HTR-8/SVneo (cell line): Measurements from ENCODE around the gene WNT3A.
A peak's percentile ranks its signal among the peaks of the same experiment; 100 is the strongest.

Experiments used
- DNase-seq: peaks from one replicate; pipeline ENCODE4 v3.0.0; 2011; ENCODE audit warnings: low spot score, mixed read lengths; ENCODE audit not compliant: insufficient read length
- FAIRE-seq: peaks from 2 replicates; lab custom pipeline; 2011; peaks lifted over from hg19 to GRCh38; lab: Jason Lieb, UNC

Gene WNT3A

DNA sequence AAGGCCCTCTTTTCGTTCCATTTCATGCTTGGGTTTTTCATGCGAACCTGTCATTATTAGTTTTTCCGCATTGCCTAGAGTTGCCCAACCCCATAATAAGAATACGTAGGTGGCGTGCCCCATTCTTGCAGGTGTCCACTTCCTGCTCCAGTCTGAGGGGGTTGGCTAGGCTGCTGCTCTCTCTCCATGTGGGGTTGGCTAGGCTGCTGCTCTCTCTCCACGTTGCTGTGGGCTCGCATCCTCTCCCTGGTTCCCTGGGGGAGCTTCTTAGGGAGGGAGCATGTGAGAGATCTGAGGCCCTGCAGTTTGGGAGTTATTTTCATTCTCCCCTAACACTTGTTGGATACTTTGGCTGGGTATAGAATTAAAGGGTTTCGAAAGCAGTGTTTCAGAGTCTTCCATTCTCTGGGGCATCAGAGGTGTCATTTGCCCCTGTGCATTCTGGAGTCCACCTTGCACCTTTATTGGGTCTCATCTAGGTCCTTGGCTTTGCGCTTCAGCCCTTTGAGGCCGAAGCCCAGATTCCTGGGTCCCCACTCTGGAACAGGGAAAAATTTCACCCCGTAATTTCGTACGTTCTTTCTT, 87.7 kb downstream of the WNT3A start:
- no peak for FAIRE-seq

DNA sequence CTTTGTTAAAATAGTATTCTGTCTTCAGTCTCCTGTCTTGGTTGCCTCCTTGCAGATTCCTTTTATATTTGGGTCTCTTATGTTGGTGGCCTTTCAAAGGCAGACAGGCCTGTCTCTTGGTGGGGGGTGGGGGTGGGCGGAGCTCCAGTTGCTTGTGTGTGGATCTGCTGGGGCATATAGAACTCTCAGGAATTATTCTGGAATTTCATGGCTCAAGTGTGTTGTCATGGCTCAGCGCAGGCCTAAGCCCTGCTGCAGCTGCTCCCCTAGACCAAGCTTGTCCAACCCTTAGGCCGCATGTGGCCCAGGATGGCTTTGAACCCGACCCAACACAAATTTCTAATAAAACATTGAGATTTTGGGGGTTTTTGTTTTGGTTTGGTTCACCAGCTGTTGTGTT, 88.4 kb downstream of the WNT3A start:
- FAIRE-seq (no peak), DNase-seq (no peak)

More for the DNA sequence above, 87.7 kb downstream of the WNT3A start:
- DNase-seq, result no peak

DNA sequence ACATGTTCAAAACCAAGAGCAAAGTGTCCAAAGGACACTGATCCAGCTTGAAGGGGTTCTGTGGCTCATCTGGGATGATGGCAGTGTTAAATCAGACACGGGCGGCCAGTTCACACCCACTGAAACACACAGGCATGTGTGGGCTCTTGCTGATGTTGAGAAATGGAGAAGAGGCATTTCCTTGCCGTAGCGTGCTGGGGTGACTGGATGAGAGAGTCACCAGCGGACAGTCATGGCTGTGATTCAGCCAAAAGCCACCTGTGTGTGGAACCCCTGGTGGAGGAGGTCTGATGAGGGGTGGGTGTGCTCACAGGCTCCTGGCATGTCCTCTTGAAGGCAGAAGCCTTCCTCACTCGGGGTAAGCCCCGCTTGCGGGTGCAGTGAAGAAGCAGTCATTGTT, 89.1 kb downstream of the WNT3A start:
- DNase-seq (no peak), FAIRE-seq (no peak)

DNA sequence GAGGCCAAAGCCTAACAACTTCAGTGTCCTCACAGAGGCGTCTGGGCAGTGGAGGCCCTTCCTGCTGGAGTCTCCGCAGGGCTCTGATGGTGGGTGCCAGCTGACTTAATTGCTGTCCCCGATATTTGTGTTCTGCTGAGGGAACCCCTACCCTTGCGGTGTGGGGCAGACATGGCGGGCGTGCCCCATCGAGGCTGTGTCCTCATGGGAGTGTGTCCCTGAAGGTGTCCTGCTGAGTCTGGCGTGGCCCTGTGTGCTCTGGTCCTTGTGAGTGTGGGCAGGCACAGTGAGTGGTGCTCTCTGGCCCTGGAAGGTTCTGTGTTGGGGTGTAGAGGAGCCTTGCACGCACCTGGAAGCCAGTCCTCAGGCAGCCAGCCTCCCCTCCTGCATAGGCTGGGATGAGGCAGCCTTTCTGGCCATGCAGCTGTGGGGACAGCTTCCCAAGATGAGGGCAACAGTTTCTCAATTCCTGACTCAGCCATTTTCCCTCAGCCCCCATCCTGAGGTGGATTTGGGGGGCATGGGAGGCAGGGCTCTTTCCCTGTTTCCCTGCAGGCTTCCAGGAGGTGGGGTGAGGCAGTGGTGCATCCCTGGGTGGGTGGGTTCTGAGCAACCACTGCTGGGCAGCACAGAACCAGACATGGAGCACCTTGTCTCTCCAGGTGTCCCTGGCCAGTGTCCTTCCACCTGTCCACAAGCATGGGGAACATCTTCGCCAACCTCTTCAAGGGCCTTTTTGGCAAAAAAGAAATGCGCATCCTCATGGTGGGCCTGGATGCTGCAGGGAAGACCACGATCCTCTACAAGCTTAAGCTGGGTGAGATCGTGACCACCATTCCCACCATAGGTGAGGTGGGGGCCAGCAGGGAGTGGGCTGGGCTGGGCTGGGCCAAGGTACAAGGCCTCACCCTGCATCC, 89.9 kb downstream of the WNT3A start:
- no peak for FAIRE-seq
- no peak for DNase-seq

DNA sequence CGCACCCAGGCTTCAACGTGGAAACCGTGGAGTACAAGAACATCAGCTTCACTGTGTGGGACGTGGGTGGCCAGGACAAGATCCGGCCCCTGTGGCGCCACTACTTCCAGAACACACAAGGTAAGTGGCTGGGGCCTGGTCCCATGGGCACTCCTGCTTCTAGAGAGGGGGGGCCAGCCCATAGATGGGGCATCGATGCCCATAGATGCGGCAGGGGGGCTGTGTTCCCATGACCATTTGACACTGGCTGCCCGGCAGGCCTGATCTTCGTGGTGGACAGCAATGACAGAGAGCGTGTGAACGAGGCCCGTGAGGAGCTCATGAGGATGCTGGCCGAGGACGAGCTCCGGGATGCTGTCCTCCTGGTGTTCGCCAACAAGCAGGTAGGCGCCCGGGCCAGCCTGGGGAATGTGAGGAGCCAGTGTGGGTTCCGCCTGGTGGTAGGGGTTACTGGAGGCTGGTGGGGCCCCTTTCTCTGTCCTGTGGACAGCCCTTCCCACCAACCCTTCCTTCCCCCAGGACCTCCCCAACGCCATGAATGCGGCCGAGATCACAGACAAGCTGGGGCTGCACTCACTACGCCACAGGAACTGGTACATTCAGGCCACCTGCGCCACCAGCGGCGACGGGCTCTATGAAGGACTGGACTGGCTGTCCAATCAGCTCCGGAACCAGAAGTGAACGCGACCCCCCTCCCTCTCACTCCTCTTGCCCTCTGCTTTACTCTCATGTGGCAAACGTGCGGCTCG, 90.7 kb downstream of the WNT3A start:
- FAIRE-seq (no peak), DNase-seq (no peak)

DNA sequence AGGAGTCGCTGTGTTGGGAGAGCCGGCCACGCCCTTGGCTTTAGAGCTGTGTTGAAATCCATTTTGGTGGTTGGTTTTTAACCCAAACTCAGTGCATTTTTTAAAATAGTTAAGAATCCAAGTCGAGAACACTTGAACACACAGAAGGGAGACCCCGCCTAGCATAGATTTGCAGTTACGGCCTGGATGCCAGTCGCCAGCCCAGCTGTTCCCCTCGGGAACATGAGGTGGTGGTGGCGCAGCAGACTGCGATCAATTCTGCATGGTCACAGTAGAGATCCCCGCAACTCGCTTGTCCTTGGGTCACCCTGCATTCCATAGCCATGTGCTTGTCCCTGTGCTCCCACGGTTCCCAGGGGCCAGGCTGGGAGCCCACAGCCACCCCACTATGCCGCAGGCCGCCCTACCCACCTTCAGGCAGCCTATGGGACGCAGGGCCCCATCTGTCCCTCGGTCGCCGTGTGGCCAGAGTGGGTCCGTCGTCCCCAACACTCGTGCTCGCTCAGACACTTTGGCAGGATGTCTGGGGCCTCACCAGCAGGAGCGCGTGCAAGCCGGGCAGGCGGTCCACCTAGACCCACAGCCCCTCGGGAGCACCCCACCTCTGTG, 91.6 kb downstream of the WNT3A start:
- FAIRE-seq, result no peak
- no peak for DNase-seq

DNA sequence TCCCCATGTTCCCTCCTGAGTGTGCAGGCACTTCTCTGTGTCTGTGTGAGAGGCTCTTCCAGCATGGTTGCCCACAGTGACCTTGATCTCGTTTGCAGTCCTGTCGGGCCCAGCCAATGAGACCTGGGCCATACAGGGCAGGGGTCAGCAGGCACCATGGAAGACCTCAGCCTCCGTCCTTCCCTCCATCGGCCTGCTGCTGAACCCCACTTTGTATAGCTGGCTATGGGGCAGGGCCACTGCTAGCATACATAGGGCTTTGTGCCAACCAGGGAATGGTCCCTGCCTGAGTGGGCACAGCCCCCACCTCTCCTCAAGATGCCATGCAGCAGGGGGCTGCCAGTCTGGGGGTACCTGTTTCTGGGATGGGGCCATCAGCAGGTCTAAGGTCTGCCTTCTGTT, 92.5 kb downstream of the WNT3A start:
- FAIRE-seq, result no peak

DNA sequence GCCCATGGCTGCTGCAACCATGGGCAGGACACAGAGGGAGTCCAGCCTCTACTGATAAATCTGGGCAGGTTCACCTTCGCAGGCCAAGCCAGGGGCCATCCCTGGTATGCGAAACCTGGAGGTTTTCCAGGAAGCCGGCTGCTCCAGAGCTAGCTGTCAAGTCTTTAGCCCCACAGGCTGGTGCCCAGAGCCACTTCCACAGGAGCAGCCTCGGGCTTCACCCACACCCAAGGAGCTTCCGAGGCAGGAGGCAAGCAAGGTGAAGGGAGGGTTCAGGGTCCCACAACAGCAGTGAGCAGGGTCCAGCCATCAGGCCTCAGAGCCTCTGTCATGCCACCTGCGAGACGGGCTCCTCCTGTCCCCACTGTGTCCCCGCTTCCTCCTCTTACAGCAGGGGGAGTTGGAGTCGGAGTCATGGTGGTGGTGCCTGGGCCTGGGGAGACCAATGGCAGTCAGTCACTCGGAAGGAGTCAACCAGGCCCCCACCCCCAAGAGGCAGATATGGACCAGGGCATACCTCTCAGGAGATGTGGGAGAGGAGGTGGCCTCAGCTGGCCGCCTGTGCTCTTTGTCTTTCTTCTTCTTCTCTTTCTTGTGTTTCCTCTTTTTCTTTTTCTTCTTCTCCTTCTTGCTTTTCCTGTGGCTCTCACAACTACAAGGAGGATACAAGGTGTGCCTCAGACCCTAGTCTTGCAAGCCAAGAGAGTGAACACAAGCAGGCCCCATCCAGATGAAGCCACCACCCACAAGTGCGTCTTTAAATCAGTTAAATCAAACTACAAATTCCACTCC, 94.2 kb downstream of the WNT3A start:
- no peak for FAIRE-seq
- DNase-seq, result no peak

More for the DNA sequence above, 92.5 kb downstream of the WNT3A start:
- DNase-seq, result no peak

DNA sequence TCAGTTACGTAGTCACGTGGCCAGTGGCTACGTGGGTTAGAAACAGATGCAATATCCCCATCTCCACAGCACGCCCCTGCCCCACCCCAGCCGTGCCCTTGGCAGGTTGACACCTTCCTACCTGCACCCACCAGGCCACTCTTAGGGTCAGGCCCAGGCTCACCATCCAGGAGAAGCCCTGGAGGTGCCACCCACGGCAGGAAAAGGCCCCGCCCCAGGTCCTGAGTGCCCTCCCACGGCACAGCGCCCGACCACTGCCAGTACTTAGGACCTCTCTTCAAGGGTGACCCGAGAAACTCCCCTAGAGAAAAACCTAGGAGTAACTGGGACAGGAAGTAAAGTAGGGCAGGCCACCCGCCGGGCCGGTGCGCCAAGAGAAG, 94.8 kb downstream of the WNT3A start:
- FAIRE-seq (no peak), DNase-seq (no peak)

DNA sequence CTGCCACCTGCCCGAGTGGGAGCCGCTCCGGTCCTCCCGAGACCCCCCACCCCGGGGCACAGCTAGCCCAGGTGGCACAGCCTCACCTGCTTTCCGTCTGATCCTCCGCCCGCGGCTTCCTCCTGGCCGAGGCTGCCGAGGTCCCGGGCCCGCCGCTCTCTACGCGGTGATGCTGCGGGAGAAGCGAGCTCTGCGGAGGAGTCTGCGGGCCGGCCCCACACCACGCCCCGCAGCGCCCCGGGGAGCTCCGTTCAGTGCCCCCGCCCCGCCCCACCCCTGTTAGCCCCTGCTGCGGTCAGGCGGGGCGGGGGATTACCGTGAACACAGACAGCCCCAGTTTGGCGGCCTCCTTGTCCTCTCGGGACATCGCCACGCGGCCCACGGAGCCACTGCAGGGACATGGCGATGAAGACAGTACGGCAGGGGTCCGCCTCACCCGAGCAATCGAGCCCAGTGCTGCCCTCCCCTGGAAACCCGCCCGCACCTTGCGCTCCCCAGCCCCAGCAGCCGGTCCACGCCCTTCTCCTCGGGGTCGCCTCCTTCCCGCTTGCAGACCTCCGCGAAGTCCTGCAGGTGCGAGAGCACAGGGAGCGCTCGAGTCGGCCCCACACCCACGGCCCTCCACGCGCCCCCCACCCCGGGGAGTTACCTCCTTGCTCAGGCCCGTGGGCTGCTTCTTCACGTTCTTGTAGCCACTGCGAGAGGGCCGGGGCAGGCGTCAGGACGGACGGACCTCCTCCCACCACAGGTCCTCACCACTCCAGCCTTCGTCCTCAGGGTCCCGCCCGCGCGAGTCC, 95.4 kb downstream of the WNT3A start:
- FAIRE-seq (peak; percentile 20), DNase-seq (no peak)

DNA sequence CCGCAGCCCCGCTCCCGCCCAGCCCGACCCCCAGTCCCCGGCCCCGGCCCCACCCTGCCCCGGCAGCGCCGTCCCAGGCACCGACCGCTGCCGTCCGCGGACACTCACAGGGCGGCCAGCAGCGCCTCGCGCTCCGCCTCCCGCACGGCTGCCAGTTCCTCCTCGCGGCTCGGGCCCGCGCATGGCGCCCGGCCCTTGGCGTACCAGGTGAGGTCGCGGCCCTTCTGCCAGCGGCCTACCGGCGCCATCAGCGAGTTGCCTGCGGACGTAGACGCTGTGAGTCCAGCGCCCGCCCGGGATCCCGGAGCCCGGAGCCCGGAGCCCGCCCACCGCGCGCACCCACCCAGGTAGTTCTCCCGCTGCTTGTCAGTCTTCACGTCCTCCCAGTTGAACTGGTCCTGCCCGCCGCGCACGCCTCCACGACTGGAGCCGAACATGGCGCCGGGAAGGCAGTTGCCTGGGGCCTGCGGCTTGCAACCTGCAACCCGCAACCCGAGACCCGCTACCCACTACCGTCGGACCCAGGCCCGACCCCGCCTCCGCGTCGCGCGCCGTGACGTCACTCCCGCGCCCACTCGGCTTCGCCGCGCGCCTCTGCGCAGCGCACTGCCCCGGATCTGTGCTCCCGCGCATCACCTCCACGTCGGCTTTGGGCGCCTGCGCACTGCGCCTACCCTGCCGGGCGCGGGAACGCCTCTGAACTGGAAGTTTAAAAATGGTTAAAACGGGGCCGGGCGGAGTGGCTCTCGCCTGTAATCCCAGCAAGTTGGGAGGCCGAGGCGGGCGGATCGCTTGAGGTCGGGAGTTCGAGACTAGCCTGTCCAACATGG, 96.2 kb downstream of the WNT3A start, which contains the start of gene C1orf35:
Gene C1orf35 (minus strand): TSS at position 535 of the 830 bp plus-strand sequence. CDS start 98 bp downstream, at position 437.
- FAIRE-seq, result peak; percentile 99

DNA sequence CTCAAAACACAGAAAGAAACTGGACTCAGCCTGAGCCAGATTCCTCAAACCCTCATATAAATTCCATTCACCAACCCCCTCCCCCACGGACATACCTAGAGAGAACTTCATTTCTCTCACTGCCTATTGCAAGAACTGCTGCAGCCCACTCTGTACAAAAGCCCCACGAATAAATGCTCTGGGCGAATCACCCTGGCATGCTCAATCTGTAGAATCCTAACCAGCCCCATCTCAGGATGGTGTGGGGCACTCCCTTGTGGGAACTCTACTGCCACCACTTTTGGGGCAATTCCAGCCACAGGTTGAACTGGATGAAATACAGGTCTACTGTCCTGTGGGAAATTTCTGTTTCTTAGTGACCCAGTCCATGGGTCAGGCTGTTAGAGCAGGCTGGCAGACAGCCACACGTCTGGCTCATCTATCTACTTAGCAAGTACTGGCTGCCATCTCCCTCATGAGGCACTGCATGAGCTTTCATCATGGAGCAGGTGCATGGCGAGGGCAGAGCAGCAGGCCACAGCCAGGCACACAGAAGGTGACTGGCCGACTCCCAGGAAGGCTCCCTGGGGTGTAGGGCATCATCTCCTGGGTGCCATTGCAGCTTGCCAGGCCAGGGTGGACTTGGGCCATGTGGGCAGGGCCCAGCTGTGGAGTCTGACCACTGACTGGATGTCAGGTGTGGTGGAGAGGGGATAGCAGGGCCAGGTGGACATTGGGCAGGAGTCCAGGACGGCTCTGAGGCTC, 97.9 kb downstream of the WNT3A start:
- no peak for DNase-seq
- no peak for FAIRE-seq

More for the DNA sequence above, 96.2 kb downstream of the WNT3A start, which contains the start of gene C1orf35:
- DNase-seq, result peak; percentile 98

DNA sequence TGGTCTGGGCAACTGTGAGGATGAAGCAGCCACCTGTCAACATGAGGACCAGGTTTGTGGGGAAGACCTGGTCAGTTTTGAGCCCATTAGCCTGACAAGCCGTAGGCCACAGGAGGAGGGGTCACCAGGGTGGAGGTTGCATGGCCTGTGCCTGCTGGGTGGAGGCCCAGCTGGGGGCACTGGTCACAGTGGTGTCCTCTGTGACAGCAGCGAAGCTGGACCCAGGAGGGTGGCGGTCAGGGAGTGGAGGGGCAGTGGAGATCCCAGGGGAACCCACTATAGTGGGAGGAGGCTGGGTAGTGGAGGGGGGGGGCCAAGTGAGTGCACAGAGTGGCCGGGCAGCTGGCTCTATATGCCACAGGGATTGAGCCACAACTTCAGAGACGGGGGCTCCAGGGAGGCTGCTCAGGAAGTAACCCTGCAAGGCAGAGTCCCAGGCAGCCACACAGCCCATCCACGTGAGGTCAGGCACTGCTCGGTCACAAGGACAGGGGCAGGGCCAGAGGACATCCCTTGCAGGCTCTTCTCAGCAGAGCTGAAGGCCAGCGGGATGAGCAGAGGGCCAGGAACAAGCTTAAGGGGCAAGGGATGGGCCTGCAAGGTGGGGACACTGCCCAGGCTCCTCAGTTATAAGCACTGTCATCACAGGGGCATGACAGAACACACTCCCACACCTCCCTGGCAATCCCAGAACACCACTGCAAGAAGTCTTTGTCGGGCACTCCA, 98.6 kb downstream of the WNT3A start:
- no peak for FAIRE-seq
- DNase-seq, result no peak

DNA sequence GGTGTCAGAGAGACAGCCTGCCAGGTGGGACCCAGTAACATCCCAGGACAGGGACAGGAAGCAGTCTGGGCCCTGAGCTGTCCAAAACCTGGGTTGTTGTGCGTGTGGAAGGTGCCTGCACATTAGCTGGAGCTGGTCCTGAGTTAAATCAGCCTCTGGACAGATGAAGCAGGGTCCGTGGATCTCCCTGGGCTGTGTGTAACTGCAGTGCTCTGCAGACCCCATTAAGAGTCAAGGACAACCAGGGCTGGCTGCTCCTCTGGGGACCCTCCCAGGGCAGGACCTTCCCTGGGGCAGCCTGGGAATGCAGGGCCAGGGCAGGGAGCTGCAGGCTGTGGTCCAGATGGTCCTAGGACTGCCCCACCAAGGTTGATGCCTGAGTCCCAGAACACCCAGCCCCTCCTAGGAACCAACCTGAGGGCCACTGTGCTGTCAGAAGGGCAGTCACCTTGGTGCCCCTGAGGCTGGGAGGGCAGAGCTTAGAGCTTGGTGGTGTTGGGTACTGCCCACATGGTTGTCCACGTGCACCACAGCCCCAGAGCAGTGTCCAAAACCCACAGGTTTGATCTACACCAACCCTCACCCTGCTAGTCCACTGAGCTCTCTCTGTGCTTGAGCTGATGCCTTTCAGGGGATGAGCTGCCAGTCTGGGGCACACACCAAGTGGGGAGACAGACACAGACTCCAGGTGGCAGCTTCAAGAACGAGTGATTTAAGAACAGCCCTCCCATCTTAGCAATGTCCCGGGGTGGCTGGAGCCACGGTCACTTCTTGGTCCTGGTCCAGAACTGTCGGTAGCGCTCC, 99.4 kb downstream of the WNT3A start:
- FAIRE-seq (no peak), DNase-seq (no peak)

DNA sequence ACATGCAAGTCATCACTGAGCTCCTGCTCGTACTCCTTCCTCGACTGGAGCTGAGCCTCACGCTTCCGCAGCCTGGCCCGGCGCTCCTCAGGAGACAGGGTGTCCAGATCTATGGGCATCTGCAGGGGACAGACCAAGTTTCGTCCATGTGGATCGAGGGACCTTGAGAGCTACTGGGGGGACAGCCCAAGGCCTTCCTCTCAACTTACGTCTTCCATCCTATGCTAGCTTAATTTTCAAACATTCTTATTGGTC, 99.9 kb downstream of the WNT3A start:
- FAIRE-seq (no peak), DNase-seq (no peak)

DNA sequence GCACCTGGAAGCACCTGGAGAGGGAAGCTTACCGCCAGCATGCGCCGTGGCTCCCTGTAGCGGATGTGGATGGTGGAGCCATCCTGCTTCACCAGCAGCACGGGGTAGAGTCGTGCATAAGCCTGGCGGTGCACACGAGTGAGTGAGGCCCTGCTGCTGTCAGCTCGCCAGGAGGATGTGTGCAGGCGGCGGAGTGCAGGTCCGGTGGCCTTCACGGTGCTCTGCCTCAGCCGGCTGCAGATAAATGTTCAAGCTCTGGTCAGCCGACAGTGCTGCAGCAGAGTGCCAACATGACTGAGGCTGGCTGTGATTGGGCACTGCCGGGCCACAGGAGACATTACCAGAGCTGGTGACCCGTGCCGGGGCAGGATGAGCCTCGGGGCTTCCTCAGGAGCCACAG, 100.8 kb downstream of the WNT3A start:
- DNase-seq (no peak), FAIRE-seq (no peak)
